Glutamatergic neuron (in vitro differentiated cells): Measurements from ENCODE around the gene ARCN1. TPM values are rescaled to one million over a fixed set of nuclear protein-coding genes. Genes with fewer than 3 reads are reported as not detected.
"Not testable (repeated sequence)": the region's sequence is repeated elsewhere in the genome, so short reads cannot be mapped to it uniquely, and the experiment has no call there.

ENCODE experiments used
- DNase-seq: peaks from one replicate; pipeline ENCODE4 v3.0.0; 2022
- H3K27ac Mint-ChIP-seq: one replicate; pipeline ENCODE4 v1.8.0; 2020; ENCODE audit warnings: mild to moderate bottlenecking, mixed read lengths, inconsistent platforms; ENCODE audit not compliant: unreplicated experiment
- H3K27me3 Mint-ChIP-seq: one replicate; pipeline ENCODE4 v1.8.0; 2020; ENCODE audit warnings: mild to moderate bottlenecking, moderate library complexity, mixed read lengths, inconsistent platforms; ENCODE audit not compliant: unreplicated experiment
- H3K36me3 Mint-ChIP-seq: one replicate; pipeline ENCODE4 v1.8.0; 2020; ENCODE audit warnings: mild to moderate bottlenecking, mixed read lengths, inconsistent platforms; ENCODE audit not compliant: unreplicated experiment
- H3K4me1 Mint-ChIP-seq: one replicate; pipeline ENCODE4 v1.8.0; 2020; ENCODE audit warnings: mild to moderate bottlenecking, low read depth, mixed read lengths, inconsistent platforms; ENCODE audit not compliant: unreplicated experiment
- H3K4me3 Mint-ChIP-seq: one replicate; pipeline ENCODE4 v1.8.0; 2020; ENCODE audit warnings: mild to moderate bottlenecking, mixed read lengths, inconsistent platforms; ENCODE audit not compliant: unreplicated experiment
- H3K9me3 Mint-ChIP-seq: one replicate; pipeline ENCODE4 v1.8.0; 2020; ENCODE audit warnings: mild to moderate bottlenecking, moderate library complexity, mixed read lengths, inconsistent platforms; ENCODE audit not compliant: unreplicated experiment
- total RNA-seq: library from RNA; stranded (reverse); fragmentation: NEBNext Ultra II Directional; extraction: Animal tissue kit (Norgen Biotek cat#: 25700); gene quantifications from one replicate; pipeline ENCODE4 v1.2.1, GENCODE V29; 2021; ENCODE audit not compliant: unreplicated experiment
- TF ChIP-seq, protein P1 (sequence below): fragments of 200-600 bp; sonication (generic); IDR thresholded peaks from one replicate; pipeline ENCODE4 v1.5.0; 2021; ENCODE audit not compliant: partially characterized antibody, unreplicated experiment

ARCN1 gene
- total RNA-seq, 1 donor from 2014 or later, result 118 TPM

DNA sequence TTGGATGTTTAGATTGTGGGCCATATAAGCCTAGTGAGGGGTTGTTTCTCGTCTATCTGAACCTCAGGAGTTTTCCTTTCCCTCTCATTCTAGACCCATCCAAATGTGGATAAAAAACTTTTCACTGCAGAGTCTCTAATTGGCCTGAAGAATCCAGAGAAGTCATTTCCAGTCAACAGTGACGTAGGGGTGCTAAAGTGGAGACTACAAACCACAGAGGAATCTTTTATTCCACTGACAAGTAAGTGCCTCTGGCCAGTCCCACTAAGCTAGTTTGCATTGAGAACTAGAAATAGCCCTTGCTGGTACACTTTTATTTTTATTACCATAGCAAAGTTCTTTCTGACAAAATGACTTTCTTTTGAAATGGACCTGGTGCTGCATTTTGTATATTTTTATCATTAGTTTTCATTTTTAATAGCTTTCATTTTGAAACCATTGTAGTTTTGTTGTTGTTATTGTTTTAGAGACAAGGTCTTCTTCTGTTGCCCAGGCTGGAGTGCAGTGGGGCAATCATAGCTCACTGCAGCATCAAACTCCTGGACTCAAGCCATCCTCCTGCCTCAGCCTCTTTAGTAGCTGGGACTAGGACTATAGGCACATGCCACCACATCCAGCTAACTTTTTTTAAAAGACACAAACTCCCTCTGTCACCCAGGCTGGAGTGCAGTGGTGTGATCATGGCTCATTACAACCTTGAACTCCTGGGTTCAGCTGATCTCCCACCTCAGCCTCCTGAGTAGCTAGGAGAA is 20.6 kb downstream of the ARCN1 start:
- Mint-ChIP-seq H3K27me3 (peaks cover 2% of the 10 kb centered on the region), H3K27ac (no peak overlapping the region), H3K9me3 (no peaks in the 10 kb centered on the region), H3K4me1 (no peaks in the 10 kb centered on the region), H3K4me3 (no peak overlapping the region), H3K36me3 (peaks cover 3% of the 10 kb centered on the region)
- no peak for DNase-seq
- TF ChIP-seq, protein P1, sequence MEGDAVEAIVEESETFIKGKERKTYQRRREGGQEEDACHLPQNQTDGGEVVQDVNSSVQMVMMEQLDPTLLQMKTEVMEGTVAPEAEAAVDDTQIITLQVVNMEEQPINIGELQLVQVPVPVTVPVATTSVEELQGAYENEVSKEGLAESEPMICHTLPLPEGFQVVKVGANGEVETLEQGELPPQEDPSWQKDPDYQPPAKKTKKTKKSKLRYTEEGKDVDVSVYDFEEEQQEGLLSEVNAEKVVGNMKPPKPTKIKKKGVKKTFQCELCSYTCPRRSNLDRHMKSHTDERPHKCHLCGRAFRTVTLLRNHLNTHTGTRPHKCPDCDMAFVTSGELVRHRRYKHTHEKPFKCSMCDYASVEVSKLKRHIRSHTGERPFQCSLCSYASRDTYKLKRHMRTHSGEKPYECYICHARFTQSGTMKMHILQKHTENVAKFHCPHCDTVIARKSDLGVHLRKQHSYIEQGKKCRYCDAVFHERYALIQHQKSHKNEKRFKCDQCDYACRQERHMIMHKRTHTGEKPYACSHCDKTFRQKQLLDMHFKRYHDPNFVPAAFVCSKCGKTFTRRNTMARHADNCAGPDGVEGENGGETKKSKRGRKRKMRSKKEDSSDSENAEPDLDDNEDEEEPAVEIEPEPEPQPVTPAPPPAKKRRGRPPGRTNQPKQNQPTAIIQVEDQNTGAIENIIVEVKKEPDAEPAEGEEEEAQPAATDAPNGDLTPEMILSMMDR, result no peak

DNA sequence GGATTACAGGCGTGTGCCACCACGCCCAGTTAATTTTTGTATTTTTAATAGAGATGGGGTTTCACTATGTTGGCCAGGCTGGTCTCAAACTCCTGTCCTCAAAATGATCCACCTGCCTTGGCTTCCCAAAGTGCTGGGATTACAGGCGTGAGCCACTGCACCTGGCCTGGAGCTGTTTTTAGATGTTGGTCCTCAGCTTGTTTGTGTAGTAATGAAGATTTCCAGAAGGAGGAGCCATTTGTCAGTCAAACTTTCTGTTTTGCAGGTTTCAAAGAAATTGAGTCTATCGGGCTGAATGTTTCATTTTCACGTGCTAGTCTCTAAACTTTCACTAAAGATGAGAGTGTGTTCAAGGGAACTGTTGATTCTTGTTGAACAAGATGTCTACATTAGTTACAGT is 22.8 kb downstream of the ARCN1 start:
- H3K36me3 Mint-ChIP-seq, H3K4me1 Mint-ChIP-seq, H3K27me3 Mint-ChIP-seq, H3K27ac Mint-ChIP-seq, DNase-seq, H3K4me3 Mint-ChIP-seq, H3K9me3 Mint-ChIP-seq: not testable (repeated sequence)
- TF ChIP-seq, protein P1, result peak; percentile 42

DNA sequence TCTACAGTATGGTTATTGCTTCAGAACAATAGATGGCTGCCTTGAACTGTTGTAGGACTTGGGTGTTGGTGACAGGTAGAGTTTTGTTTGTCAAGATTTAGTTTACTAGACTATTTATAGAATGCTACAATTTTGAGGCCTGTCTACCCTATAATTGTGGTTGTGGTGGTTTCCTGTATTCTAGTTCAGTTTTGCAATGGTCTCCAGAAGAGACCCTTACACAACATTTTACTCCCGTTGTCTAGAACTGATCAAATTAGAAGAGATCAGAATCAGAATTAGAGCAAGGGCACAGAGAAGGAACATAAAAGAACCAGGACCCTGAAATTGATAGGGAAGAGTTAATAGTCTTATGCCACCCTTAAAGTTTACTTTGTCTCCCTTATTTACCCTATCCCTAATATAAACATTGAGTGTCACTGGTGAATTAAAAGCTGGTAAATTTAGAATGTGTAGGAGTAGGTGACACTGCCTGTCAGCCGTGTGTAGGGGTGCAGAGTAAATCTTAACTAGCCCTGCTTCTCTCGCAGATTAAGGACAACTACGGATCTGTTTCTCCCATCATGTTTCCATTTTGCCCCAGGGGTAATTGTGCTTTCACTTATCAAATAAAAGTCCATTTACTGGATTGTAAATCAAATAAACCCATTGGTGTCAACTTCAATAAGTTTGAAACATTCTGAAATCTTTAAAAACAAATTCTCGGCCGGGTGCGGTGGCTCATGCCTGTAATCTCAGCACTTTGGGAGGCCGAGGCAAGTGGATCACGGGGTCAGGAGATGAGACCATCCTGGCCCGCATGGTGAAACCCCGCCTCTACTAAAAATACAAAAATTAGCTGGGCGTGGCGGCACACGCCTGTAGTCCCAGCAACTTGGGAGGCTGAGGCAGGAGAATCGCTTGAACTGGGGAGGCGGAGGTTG is 24.3 kb downstream of the ARCN1 start:
- Mint-ChIP-seq H3K9me3 (no peaks in the 10 kb centered on the region), H3K27ac (no peak overlapping the region), H3K4me3 (no peak overlapping the region), H3K27me3 (peaks cover 2% of the 10 kb centered on the region), H3K4me1 (no peaks in the 10 kb centered on the region), H3K36me3 (peaks cover 3% of the 10 kb centered on the region)
- TF ChIP-seq, protein P1, result no peak
- DNase-seq, result no peak

DNA sequence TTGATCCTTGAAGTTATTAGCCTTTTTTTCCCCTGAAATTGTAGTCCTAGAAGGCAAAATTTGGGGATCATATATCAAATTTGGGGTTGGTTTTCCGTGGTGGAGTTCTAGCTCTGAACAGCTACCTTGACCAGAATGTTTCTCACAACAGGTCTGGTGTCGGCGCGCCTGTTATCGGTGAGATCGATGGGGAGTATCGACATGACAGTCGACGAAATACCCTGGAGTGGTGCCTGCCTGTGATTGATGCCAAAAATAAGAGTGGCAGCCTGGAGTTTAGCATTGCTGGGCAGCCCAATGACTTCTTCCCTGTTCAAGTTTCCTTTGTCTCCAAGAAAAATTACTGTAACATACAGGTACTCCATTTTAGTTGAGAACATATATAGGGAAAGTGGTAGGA is 25.3 kb downstream of the ARCN1 start:
- Mint-ChIP-seq H3K27ac (no peak overlapping the region), H3K36me3 (peaks cover 3% of the 10 kb centered on the region), H3K9me3 (no peaks in the 10 kb centered on the region), H3K27me3 (peaks cover 2% of the 10 kb centered on the region), H3K4me1 (no peaks in the 10 kb centered on the region), H3K4me3 (no peak overlapping the region)
- no peak for DNase-seq
- TF ChIP-seq, protein P1, result no peak
